Renal cortical epithelial cell (primary cell): Measurements from ENCODE around the gene FBXO10. TPM values are rescaled to one million over a fixed set of nuclear protein-coding genes. Genes with fewer than 3 reads are reported as not detected.
"Not testable (repeated sequence)": the region's sequence is repeated elsewhere in the genome, so short reads cannot be mapped to it uniquely, and the experiment has no call there.

ENCODE experiments used
- DNase-seq: peaks from one replicate; pipeline ENCODE4 v3.0.0-alpha.2; 2011; ENCODE audit warnings: low read depth
- total RNA-seq: library from RNA; depleted of rRNA; stranded (reverse); fragments of >200 nt; gene quantifications from 2 replicates; pipeline ENCODE4 v1.2.3, GENCODE V29; 2014

The FBXO10 gene
- 5.7 and 12.1 TPM in 2 replicates for total RNA-seq

- DNase-seq: peak; percentile 25
These were observed at the start of gene FBXO10 for GRCh38 chr9:37575921-37576721. Gene FBXO10, minus strand, starts transcription at chr9:37576380. Its CDS starts 34,612 bp downstream, at chr9:37541768.

DNA sequence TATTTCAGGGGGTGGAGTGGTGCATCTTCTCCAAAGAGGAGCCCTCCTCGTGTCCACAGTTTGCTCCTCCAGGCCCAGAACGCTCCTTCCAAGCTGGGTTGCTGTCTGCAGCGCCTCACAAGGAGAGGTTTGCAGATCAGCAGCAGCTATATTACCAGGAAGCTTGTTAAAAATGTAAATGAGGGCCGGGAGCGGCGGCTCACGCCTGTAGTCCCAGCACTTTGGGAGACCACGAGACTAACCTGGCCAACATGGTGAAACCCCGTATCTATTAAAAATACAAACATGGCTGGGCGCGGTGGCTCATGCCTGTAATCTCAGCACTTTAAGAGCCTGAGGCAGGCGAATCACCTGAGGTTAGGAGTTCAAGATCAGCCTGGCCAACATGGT is 49.6 kb upstream of the FBXO10 start:
- no peak for DNase-seq

DNA sequence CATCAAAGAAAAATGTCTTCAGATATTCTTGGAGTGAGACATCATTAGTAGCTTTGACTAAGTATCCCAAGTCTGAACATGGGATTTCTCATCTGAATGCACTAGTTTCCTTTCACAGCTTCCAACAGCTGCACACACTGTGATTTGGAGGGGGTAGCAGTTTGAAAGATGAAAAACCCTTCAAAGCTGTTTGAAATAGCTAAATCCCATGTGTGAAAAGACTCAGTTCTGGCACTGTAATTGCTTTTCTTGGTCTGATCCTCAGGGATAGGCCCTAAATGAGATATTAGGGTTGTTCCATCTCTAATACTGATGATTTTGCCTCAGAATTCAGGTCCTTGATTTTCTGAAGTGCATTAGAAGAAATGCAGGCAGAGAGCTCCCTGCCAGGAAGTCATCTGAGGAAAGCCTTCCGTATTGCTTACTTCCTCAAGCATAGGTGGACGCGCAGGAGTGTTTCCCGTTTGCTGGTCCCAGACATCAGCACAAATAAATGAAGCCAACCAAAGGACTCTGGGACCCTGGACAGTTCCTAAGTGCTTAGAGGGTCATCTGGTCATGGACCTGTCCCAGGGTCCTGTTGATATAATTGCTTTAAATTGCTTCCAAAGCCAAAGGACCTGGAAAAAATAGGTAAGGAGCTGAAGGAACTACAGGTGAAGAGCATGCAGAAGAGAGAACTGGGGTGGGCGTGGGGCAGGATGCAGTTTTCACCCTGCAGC is 49.0 kb upstream of the FBXO10 start:
- DNase-seq: no peak

DNA sequence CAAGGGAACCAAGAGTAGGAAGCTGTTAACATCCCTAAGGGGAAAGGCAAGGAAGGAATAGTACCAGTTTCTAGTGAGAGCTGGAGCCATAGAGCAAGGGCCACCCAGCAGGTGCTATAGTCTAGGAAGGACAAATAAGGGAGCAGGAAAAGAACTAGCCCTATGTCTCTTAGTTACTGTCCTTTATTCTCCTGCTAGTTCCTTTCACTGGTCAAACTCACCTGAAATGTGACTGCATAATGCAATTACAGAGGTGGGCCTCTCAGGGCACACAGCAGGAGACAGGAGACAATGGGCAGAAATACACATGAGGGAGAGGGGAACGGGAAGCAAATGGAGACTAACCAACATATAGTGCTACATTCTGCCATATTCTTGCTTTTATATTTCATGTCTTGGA is 47.9 kb upstream of the FBXO10 start:
- no peak for DNase-seq

DNA sequence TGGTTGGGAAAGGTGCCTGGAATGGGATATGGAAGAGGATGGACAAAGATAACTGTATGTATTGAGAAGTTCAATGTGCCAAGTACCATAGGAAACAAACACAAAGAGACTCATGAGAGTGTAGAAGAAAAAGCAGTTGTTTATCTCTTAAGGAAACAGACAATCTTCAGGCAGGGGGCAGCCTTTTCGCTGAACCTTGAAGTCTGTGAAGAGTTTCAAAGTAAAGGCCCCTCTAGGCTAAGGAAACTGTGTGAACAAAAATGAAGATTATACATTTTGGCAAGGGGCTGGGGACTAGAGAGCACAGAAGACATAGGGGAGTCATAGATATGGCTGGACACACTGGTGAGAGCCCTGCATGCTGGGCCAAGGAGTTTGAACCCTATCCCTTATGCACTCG is 47.1 kb upstream of the FBXO10 start:
- no peak for DNase-seq

- DNase-seq: no peak
These were observed 46.3 kb upstream of the FBXO10 start for GRCh38 chr9:37622462-37622861.

GRCh38 chr9:37621273-37622121 is 45.3 kb upstream of the FBXO10 start:
- no peak for DNase-seq

GRCh38 chr9:37620396-37620795 is 44.2 kb upstream of the FBXO10 start:
- no peak for DNase-seq

- DNase-seq: no peak
These were observed 43.6 kb upstream of the FBXO10 start for GRCh38 chr9:37619806-37620205.

DNA sequence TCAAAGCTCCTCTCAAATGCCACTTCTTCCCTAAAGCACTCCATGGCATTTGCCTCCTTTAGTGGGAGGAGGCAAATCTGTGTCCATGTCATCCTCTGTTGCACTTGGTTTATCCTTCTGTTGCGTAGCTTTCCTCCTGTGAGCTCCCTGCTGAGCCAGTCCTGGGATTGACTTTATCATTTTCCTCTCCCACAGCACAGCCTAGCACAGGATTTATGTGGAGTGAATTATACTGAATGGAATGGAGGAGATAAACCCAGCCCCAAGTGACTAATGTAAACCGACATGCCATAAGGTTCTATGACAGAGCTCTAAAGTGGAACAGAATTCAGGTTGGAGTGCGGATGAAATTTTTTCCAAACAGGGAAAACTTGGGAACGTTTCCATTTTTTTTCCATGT is 42.6 kb upstream of the FBXO10 start:
- DNase-seq: no peak

GRCh38 chr9:37617832-37618231 is 41.7 kb upstream of the FBXO10 start:
- no peak for DNase-seq

- no peak for DNase-seq
These were observed 41.0 kb upstream of the FBXO10 start for GRCh38 chr9:37617161-37617560.

DNA sequence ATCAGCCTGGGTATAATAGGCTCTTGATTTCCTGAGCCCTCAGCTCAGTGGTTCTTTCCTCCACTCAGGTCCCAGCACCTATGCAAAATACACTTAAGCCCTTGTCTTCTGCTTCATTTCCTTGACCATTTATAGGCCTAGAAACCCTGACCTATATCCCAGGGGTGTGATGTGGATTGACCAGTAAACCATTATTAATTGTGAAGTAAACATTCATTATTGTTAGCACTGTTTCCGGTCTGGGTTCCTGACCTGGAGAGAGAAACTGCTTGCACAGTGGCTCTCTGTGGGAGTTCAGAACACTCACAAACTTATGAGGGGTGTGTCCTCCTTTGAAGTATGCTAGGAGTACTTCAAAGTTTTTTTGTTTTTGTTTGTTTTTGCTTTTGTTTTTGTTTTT is 35.8 kb upstream of the FBXO10 start:
- no peak for DNase-seq

- DNase-seq: no peak
These were observed 34.8 kb upstream of the FBXO10 start for GRCh38 chr9:37611014-37611413.

DNA sequence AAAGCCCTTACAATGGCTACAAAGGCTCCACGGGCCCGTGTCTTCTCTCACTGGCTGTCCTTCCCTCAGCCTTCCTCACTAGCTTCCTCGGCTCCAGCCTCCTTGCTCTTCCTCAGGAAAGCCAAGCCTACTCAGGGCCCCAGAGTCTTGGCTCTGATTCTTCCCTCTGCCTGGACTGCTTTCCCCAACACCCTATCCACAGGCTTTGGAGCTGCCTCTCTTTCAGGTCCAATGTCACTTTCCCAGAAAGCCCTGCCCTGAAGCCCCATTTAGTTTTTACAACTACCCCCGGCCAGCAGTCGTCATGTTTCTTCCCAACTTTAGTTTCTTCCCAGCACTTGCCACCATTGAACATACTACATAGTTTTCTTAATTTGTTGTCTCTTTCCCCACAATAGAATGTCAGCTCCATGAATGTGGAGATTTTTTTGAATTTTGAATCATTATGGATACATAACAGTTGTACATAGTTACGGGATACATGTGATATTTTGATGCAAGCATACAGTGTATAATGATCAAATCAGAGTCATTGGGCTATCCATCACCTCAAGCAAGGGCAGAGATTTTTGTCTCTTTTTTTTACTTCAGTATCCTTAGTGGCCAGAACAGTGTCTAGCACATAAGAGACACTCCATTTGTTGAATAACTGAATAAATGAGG is 33.7 kb upstream of the FBXO10 start:
- DNase-seq: no peak

DNA sequence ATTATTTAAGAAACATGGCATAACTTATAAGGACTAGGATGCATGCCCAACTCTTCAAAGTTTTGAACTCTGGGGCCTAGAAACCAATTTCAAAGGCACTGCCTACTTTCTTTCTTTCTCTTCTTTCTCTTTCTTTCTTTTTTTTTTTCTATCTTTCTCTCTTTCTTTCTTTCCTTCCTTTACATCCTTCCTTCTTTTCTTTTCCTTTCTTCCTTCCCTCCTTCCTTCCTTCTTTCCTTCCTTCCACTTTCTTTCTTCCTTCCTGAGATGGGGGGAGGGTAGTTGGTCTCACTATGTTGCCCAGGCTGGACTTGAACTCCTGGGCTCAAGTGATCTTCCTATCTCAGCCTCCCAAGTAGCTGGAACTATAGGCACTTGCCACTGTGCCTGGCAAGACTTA is 32.1 kb upstream of the FBXO10 start:
- no peak for DNase-seq

DNA sequence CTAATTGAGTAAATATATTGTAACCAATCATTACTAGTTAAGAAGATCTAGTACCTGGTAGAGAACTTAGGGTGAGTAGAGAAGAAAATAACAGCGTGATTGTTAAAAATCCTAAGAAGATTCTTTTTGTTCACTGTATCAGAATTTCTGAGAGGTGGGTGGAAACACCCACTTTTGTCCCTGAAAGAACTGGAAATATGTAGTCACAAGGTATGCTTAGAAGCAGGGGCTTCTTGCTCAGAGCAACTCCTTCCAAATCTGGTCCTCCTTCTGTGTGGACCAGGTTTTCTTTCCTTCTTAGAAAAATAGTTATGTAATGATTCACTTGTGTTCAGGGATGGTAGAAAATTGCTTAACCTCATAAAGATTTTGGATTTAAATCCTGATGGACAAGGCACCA is 28.1 kb upstream of the FBXO10 start:
- DNase-seq: no peak

DNA sequence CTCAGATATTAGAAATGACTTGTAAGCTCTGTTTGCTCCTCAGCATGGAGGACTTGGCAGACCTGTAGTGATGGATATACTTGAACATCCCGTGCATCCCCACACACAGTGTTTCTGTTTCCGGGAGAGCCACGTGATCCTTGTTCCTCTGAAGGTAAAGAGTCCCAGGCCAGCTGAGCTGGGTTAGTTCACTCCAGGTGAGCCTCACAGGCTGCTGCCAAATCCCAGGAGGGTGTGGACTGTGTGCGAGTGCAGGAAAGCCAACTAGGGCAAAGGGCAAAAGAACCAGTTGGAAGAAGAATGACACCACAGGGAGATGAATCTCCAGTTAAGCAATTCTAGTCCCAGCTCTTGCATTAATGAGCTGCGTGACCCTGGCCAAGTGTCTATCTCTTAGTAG is 26.6 kb upstream of the FBXO10 start:
- peak; percentile 36 for DNase-seq

DNA sequence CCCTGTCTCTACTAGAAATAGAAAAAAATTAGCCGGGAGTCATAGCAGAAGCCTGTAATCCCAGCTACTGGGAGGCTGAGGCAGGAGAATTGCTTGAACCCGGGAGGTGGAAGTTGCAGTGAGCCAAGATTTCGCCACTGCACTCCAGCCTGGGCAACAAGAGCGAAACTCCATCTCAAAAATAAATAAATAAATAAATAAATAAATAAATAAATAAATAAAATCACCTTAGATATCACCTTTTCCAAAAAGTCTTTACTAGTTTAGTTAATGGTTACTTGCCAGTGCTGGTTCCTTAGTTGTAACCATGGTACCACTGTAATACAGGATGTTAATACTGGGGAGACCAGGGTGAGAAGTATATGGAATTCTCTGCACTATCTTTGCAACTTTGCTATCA is 25.9 kb upstream of the FBXO10 start:
- DNase-seq: not testable (repeated sequence)

- DNase-seq: no peak
These were observed 20.3 kb upstream of the FBXO10 start for GRCh38 chr9:37596504-37596903.

GRCh38 chr9:37593883-37594448 is 17.8 kb upstream of the FBXO10 start:
- no peak for DNase-seq
